ENCODE data around the gene NCKAP5.

DNA sequence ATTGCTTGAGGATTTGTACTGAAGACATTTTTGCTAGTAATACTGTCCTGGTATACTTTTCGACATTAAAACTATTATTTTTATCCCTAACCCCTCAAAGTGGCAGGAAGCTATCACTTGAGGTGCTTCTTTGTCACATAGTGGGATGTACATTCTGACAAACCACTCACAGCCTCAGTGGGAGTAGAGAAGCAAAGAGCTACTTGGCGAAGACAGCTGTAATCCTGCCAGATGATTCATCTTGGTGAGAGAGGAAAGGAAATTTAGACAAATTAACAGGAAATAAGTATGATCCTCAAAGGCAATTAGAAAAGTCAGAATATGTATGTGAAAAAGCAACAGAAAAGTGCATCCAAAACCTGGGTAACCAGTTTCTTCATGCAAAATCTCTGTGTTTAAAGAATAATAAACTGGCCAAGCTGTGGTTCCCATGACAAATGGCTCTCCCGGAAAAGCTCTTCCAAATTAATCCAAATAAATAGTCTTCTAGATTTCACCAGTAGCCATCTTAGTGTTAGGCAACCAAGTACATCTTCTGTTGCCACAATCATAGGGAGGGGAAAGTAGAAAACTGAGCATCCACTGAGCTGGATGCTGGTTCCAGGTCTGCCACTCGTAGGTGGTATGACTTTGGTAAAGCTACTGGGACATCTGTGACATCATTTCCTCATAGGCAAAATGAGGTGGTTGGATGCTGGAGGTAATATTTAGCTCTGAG, 590.3 kb downstream of the NCKAP5 start:
- TF ChIP-seq ZNF274 (IDR thresholded peaks at IDR 0.05; ENCODE audit: low read depth, low read length): no peak
- no peak for TF ChIP-seq YY1 (IDR thresholded peaks at IDR 0.05; ENCODE audit: insufficient read depth, insufficient read length)
- TF ChIP-seq SUZ12 (IDR thresholded peaks at IDR 0.05; ENCODE audit: extremely low read depth, insufficient read depth, insufficient read length): no peak

Data from NT2/D1 (cell line).